IPS-15b (cell line): ENCODE results near the gene KANK3.
"Not testable (repeated sequence)": the region's sequence is repeated elsewhere in the genome, so short reads cannot be mapped to it uniquely, and the experiment has no call there.

ENCODE experiments used
- H3K27me3 ChIP-seq: one replicate; pipeline ENCODE4 v1.6.1; 2013; ENCODE audit warnings: low read length; ENCODE audit not compliant: control insufficient read depth, insufficient read depth
- H3K36me3 ChIP-seq: one replicate; pipeline ENCODE4 v1.6.1; 2013; ENCODE audit warnings: low read length; ENCODE audit not compliant: control insufficient read depth, insufficient read depth
- H3K4me1 ChIP-seq: one replicate; pipeline ENCODE4 v1.6.1; 2013; ENCODE audit warnings: mild to moderate bottlenecking, low read length; ENCODE audit not compliant: control insufficient read depth, insufficient read depth
- H3K4me3 ChIP-seq: one replicate; pipeline ENCODE4 v1.5.1; 2013; ENCODE audit warnings: low read depth, low read length
- H3K9ac ChIP-seq: one replicate; pipeline ENCODE4 v1.6.1; 2013; ENCODE audit warnings: low read depth, mild to moderate bottlenecking, low read length
- H3K9me3 ChIP-seq: one replicate; pipeline ENCODE4 v1.6.1; 2013; ENCODE audit warnings: mild to moderate bottlenecking, low read length; ENCODE audit not compliant: control insufficient read depth, insufficient read depth

KANK3 gene

DNA sequence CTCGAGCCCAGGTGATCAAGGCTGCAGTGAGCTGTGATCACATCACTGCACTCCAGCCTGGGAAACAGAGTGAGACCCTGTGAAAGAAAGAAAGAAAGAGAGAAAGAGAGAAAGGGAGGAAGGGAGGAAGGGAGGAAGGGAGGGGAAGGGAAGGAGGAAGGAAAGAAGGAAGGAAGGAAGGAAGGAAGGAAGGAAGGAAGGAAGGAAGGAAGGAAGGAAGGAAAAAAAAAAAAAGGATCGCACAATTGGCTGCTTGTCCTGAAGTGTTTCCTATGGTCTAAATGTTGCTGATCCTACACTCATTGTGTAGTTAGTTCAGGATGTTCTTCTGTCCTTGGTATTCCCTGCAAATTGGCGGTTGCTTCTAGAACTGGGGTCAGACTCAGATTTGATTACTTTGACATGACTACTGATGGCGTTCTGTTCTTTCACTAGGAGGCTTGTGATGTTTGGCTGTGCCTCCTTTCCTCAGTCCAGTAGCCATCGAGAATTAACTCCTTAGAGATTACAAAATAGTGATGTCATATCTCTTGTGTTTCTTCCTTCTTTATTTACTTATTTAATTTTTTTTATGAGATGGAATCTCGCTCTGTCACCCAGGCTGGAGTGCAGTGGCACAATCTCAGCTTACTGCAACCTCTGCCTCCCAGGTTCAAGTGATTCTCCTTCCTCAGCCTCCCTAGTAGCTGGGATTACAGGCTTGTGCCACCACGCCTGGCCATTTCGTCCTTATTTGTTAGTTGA, 6.7 kb upstream of the KANK3 start:
- H3K9me3 ChIP-seq, H3K4me3 ChIP-seq, H3K4me1 ChIP-seq, H3K27me3 ChIP-seq, H3K36me3 ChIP-seq, H3K9ac ChIP-seq: not testable (repeated sequence)

DNA sequence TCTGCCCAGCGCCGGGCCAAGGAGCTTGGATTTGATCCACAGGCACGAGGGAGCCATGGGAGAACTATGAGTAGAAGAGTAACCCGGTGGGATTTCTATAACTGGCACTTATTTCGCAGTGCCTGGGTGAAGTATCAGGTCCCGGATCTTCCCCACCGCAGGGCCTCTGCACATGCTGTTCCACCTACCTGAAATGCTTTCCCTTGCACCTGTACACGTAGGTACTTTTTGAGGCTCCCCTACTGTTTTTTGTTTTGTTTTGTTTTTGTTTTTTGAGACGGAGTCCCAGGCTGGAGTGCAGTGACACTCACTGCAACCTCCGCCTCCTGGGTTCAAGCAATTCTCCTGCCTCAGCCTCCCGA, 402 bp upstream of the KANK3 start:
- Histone ChIP-seq H3K36me3 (no peaks in the 10 kb centered on the region), H3K9me3 (no peaks in the 10 kb centered on the region), H3K4me3 (no peak overlapping the region), H3K9ac (no peak overlapping the region), H3K27me3 (peaks cover 14% of the 10 kb centered on the region), H3K4me1 (no peaks in the 10 kb centered on the region)

DNA sequence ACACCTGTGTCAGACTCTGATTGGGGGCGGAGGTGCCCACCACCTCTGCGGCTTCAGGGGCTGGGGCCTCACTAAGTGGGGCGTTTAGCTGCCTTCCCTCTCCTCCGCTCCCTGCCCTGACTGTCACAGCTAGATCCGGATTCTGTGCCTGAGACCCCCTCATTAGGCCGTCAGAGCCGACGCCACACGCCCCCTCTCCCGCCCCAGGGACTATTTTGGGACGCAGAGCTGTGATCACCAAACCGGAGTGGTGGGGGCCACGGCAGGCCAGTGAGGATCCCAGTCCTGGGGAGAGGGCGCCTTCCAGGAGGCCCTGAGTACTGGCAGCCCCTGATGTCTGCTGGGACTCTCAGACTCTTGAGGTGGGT, 762 bp downstream of the KANK3 start:
- no peaks in the 10 kb centered on the region for H3K36me3 ChIP-seq
- H3K9ac ChIP-seq, result no peak overlapping the region
- no peaks in the 10 kb centered on the region for H3K4me1 ChIP-seq
- H3K27me3 ChIP-seq, result peaks cover 14% of the 10 kb centered on the region
- H3K4me3 ChIP-seq, result peak overlapping the region; percentile 70
- no peaks in the 10 kb centered on the region for H3K9me3 ChIP-seq

DNA sequence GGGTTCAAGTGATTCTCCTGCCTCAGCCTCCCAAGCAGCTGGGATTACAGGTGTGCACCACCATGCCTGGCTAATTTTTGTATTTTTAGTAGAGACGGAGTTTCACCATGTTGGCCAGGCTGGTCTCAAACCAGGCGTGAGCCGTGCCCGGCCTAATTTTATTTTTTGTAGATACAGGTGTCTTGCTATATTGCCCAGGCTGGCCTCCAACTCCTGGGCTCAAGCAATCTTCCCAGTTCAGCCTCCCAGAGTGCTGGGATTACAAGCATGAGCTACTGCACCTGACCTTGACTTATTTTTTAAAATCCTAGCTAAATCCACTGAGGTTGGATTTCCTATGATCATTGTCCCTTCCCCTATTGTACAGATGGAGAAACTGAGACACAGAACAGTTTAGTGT, 1.6 kb downstream of the KANK3 start:
- not testable (repeated sequence) for H3K4me3 ChIP-seq, H3K9ac ChIP-seq, H3K4me1 ChIP-seq, H3K9me3 ChIP-seq, H3K36me3 ChIP-seq
- H3K27me3 ChIP-seq, result peaks cover 18% of the 10 kb centered on the region

DNA sequence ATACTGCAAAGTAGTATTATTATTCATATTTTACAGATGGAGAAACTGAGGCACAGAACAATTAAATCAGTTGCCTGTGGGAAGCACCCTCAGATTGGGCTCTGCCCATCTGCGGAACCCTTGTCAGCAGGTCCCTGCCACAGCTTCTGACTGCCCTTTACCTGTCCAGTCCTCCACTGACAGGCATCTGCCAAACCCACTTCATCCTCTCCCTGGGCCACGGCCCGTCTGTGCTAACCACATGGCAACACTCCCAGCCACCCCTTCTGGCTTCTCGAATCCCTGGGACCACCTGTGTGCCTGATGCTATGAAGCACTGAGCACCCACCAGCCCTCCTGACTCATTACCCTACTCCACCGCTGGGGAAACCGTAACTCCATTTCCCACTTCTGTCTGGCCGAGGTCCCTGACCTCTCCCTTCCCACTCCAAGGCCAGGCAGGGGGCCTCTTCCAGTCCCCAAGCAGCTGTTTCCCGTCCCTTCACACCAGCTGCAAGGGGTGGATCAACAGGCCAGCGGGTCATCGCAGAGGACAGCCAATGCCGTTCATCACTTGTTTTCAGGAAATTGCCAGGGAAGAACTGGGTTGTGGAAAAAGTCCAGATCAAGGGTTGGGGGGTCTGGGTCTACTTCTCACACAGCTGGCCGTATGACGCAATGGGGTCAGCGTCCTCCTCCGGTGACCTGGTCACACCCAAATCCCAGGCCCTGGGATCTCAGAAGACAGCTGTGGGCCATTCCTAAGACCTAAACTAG, 2.5 kb downstream of the KANK3 start:
- Histone ChIP-seq H3K36me3 (no peaks in the 10 kb centered on the region), H3K4me1 (no peaks in the 10 kb centered on the region), H3K27me3 (peaks cover 22% of the 10 kb centered on the region), H3K9me3 (no peaks in the 10 kb centered on the region), H3K4me3 (no peak overlapping the region), H3K9ac (no peak overlapping the region)

DNA sequence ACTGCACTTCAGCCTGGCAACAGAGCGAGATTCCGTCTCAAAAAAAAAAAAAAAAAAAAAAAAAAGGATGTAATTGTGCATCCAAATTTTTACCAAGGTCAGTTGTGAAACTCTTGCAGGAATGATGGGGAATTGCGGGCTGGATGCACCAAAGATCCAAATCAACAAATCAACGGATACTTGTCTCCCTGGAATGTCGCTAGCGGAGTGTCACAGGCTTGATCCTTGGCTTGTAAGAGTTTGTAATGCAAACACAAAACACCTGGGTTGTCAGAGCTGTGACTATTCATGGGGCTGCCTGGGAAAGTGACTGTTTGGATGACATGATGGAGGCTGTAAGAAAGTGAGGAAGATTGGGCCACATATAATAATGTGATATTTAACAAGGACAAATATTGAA, 4.2 kb downstream of the KANK3 start:
- Histone ChIP-seq H3K9ac (no peak overlapping the region), H3K4me1 (no peaks in the 10 kb centered on the region), H3K36me3 (no peaks in the 10 kb centered on the region), H3K27me3 (peaks cover 31% of the 10 kb centered on the region), H3K4me3 (no peak overlapping the region), H3K9me3 (no peaks in the 10 kb centered on the region)

DNA sequence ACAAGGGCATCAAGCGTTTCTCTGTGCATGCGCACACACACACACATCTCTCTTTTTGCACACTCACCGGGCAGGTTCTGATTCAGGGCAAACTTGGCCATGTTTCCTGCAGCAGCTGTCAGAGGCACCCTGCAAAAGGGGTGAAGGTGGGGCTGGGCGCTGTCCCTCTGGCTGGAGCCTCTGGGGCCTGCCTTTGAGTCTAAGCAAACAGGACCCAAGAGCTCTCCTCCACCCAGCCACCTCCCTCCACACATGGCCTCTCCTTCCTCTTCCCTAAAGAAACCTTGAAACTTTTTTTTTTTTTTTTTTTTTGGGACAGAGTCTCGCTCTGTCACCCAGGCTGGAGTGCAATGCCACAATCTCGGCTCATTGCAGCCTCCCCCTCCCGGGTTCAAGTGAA, 5.3 kb downstream of the KANK3 start:
- peaks cover 37% of the 10 kb centered on the region for H3K27me3 ChIP-seq
- no peak overlapping the region for H3K9ac ChIP-seq
- H3K9me3 ChIP-seq, result no peaks in the 10 kb centered on the region
- H3K4me3 ChIP-seq, result no peak overlapping the region
- no peaks in the 10 kb centered on the region for H3K36me3 ChIP-seq
- H3K4me1 ChIP-seq, result no peaks in the 10 kb centered on the region

DNA sequence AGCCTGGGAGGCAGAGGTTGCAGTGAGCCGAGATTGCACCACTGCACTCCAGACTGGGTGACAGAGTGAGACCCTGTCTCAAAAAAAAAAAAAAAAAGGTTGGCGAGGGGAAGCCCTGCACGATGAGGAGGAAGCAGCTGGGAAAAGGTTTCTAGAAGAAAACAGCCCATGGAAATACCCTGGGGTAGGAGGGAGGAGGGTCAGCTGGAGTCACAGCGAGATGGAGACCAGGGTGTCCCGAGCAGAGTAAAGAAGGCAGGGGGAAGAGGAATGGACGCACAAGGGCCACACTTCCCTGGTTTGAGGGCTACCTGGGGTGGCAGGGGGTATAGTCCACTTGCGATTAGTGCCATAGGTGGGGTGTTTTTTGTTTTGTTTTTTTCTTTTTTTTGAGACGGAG, 6.4 kb downstream of the KANK3 start:
- Histone ChIP-seq H3K9ac (no peak overlapping the region), H3K4me3 (no peak overlapping the region), H3K9me3 (no peaks in the 10 kb centered on the region), H3K36me3 (no peaks in the 10 kb centered on the region), H3K4me1 (no peaks in the 10 kb centered on the region), H3K27me3 (peaks cover 37% of the 10 kb centered on the region)

DNA sequence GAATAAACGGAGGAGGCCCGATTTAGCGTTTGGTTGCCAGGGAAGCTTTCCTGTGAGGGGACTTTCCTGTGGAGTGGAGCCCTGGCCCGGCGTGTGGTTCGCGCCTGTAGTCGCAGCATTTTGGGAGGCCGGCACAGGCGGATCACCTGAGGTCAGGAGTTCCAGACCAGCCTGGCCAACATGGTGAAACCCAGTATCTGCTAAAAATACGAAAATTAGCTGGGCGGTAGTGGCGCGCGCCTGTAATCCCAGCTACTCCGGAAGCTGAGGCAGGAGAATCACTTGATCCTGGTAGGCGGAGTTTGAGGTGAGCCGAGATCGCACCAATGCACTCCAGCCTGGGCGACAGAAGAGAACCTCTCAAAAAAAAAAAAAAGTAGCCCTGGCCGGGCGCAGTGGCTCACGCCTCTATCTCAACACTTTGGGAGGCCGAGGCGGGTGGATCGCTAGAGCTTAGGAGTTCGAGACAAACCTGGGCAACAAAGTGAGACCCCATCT, 6.9 kb downstream of the KANK3 start:
- Histone ChIP-seq H3K4me3 (peak overlapping the region; percentile 57), H3K9ac (no peak overlapping the region), H3K9me3 (no peaks in the 10 kb centered on the region), H3K4me1 (no peaks in the 10 kb centered on the region), H3K36me3 (no peaks in the 10 kb centered on the region), H3K27me3 (peaks cover 37% of the 10 kb centered on the region)

DNA sequence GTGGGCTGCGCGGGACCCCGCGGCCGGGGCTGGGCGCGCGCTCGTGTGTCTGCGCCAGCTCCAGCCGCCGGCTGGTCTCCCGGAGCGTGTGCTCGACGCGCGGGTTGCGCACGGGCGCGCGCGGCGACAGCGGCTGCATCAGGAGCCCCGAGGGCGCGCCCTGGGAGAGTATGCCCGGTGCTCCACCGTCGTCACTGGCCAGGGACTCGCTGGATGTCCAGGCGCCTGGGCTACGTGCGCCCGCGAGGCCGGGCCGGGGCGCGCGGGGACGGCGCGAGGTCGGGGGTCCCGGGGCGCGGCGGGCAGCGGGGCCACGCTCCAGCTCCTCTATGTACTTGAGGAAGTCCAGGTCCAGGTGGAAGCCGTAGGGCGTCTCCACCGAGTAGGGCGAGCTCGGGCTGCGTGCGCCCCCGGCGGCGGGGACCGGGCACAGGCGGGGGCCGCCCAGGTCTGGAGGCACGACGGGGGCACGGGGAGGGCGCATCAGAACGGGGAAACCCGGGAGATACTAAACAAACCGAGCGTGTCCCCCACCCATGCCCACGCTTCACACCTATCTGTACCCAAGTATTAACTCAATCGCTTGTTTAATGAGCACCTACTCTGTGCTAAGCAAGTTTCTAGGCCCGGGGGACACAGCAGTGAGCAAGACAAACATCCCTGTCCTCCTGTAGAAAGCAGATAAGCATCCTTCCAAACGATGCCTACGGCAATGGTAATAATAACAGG, 7.6 kb downstream of the KANK3 start:
- H3K36me3 ChIP-seq, result no peaks in the 10 kb centered on the region
- H3K9me3 ChIP-seq, result no peaks in the 10 kb centered on the region
- peak overlapping the region; percentile 57 for H3K4me3 ChIP-seq
- H3K4me1 ChIP-seq, result no peaks in the 10 kb centered on the region
- H3K9ac ChIP-seq, result no peak overlapping the region
- peaks cover 37% of the 10 kb centered on the region for H3K27me3 ChIP-seq

DNA sequence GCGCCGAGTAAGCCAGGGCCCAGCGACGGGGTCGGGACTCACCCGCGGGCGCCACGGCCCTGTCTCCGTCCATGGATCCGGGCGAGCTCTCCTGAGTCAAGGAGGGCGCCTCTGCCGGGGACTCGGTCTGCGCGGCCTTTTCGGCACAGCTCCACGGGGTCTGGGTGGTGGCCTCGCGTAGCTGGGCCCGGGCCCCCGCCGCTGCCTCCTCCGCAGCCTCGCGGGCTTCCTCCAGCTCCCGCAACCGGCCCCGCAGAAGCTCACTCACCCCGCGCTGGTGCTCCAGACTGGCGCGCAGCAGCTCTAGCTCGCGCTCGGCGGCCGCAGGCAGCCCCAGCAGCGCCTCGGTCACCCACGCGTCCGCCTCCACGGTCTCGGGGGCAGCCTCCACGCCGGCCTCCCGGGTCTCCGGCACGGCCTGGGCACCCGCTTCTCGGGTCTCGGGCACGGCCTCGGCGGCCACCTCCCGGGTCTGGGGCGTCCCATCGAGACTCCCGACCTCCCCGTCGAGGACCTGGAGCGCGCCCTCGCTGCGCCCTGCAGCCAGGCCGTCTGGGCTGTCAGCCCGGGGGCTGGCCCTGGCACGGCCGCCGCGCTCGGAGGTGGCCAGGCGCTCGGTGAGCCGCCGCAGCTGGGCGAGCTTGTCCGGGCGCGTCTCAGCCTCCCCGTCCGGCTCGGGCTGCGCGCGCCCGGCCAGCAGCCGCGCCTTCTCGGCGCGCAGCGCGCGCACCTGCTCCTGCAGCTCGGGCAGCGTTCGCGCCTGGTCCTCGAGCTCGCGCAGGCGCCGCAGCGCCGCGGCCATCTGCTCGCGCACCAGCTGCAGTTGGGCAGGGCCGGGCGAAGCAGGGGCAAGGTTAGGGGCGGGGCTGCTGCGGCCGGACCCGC, 8.4 kb downstream of the KANK3 start:
- Histone ChIP-seq H3K36me3 (no peaks in the 10 kb centered on the region), H3K9me3 (no peaks in the 10 kb centered on the region), H3K9ac (no peak overlapping the region), H3K27me3 (peaks cover 37% of the 10 kb centered on the region), H3K4me1 (no peaks in the 10 kb centered on the region), H3K4me3 (peak overlapping the region; percentile 57)
